Measurements from ENCODE around the gene MAS1.

Gene MAS1

DNA sequence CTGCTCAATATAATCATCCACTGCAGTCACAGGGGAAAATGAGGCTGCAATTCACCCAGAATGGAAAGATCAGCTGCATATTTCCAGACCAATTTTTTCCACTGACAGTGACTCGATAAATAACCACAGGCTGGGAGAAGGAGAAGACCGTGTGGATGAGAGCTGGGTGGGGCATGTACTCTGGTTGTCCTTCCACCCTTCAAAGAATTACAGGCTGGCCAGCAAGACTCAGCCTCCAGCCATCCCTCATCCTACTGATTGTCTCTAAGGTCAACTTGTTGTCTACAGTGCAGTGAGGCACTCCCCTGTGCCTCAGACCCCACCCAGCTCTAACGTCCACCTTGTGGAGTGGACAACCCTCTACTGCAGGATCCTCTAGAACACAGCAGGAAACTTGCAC lies 14.5 kb upstream of the MAS1 start:
- TF ChIP-seq, protein P1, sequence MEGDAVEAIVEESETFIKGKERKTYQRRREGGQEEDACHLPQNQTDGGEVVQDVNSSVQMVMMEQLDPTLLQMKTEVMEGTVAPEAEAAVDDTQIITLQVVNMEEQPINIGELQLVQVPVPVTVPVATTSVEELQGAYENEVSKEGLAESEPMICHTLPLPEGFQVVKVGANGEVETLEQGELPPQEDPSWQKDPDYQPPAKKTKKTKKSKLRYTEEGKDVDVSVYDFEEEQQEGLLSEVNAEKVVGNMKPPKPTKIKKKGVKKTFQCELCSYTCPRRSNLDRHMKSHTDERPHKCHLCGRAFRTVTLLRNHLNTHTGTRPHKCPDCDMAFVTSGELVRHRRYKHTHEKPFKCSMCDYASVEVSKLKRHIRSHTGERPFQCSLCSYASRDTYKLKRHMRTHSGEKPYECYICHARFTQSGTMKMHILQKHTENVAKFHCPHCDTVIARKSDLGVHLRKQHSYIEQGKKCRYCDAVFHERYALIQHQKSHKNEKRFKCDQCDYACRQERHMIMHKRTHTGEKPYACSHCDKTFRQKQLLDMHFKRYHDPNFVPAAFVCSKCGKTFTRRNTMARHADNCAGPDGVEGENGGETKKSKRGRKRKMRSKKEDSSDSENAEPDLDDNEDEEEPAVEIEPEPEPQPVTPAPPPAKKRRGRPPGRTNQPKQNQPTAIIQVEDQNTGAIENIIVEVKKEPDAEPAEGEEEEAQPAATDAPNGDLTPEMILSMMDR (IDR thresholded peaks at IDR 0.05; ENCODE audit: insufficient read depth, low read length, missing control alignments): no peak
- ChIA-PET POLR2A (no interaction called here), CTCF (interaction anchor here (1.6 kb wide), 1 partner anchor 9 kb away, joined by 3 read pairs; no protein-coding TSS in a partner anchor)
- no peak for DNase-seq (ENCODE audit: low read depth, low spot score)
- no peak overlapping the region for H3K4me3 ChIP-seq (ENCODE audit: low read depth, low read length)

GRCh38 chr6:159877256-159877808 lies 13.5 kb upstream of the MAS1 start:
- TF ChIP-seq, protein P1 (IDR thresholded peaks at IDR 0.05; ENCODE audit: insufficient read depth, low read length, missing control alignments): no peak
- no peak overlapping the region for H3K4me3 ChIP-seq (ENCODE audit: low read depth, low read length)
- CTCF ChIA-PET: no interaction called here
- POLR2A ChIA-PET: interaction anchor here (0.6 kb wide), 1 partner anchor 145 kb away, joined by 3 read pairs; no protein-coding TSS in a partner anchor
- DNase-seq (ENCODE audit: low read depth, low spot score): no peak

GRCh38 chr6:159878341-159878740 lies 12.4 kb upstream of the MAS1 start:
- TF ChIP-seq, protein P1 (IDR thresholded peaks at IDR 0.05; ENCODE audit: insufficient read depth, low read length, missing control alignments): no peak
- no peak for DNase-seq (ENCODE audit: low read depth, low spot score)
- ChIA-PET CTCF (no interaction called here), POLR2A (no interaction called here)
- no peak overlapping the region for H3K4me3 ChIP-seq (ENCODE audit: low read depth, low read length)

GRCh38 chr6:159879856-159880255 lies 10.9 kb upstream of the MAS1 start:
- H3K4me3 ChIP-seq (ENCODE audit: low read depth, low read length): no peak overlapping the region
- ChIA-PET POLR2A (no interaction called here), CTCF (no interaction called here)
- DNase-seq (ENCODE audit: low read depth, low spot score): no peak
- TF ChIP-seq, protein P1 (IDR thresholded peaks at IDR 0.05; ENCODE audit: insufficient read depth, low read length, missing control alignments): no peak

DNA sequence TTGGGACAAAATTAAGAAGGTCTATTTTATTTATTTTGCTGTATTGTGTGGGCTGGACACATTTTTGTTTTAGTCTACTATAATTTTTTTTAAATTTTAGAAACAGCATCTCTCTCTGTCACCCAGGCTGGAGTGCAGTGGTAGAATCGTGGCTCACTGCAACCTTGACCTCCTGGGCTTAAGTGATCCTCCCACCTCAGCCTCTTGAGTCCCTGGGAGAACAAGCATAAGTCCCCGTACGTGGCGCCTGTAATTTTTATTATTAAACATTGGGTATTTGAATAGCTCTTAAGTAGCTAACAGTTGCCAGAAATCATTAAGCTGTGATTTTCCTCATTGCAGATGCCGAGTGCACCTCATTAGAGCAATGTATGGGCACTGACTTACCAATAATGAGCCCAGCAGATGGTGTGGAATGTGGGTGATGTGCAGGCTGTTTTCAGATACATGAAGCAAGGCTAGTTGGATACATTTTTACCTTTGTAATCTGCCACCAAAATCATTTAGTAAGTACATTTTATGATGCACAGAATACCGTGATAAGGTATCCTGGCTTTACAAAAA lies 10.3 kb upstream of the MAS1 start:
- no peak overlapping the region for H3K4me3 ChIP-seq (ENCODE audit: low read depth, low read length)
- ChIA-PET CTCF (no interaction called here), POLR2A (no interaction called here)
- TF ChIP-seq, protein P1 (IDR thresholded peaks at IDR 0.05; ENCODE audit: insufficient read depth, low read length, missing control alignments): no peak
- no peak for DNase-seq (ENCODE audit: low read depth, low spot score)

DNA sequence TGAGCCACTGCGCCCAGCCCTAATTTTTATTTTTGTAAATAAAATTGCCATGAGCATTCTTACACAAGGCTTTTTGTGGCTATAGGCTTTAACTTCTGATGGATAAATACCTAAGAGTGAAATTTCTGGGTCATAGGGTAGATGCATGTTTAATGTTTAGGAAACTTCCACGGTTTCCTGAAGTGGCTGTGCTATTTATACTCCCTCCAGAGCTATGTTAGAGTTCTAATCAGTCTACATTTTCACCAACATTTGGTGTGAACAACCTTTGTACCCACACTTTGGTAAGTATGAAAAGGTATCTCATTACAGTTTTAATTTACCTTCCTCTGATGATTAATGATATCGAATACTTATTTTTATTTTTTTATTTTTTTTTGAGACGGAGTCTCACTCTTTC lies 6.1 kb upstream of the MAS1 start:
- ChIA-PET POLR2A (interaction anchor here (0.6 kb wide), 1 partner anchor 197 kb away, joined by 3 read pairs; no protein-coding TSS in a partner anchor), CTCF (interaction anchor here (1.9 kb wide), 1 partner anchor 21 kb away, joined by 5 read pairs; no protein-coding TSS in a partner anchor)

More for the DNA sequence above, 6.1 kb upstream of the MAS1 start:
- TF ChIP-seq, protein P1 (IDR thresholded peaks at IDR 0.05; ENCODE audit: insufficient read depth, low read length, missing control alignments): no peak
- DNase-seq (ENCODE audit: low read depth, low spot score): no peak
- H3K4me3 ChIP-seq (ENCODE audit: low read depth, low read length): no peak overlapping the region

Data from AG04449 (cell line).